ENCODE results near the gene HSPB7.

The HSPB7 gene

DNA sequence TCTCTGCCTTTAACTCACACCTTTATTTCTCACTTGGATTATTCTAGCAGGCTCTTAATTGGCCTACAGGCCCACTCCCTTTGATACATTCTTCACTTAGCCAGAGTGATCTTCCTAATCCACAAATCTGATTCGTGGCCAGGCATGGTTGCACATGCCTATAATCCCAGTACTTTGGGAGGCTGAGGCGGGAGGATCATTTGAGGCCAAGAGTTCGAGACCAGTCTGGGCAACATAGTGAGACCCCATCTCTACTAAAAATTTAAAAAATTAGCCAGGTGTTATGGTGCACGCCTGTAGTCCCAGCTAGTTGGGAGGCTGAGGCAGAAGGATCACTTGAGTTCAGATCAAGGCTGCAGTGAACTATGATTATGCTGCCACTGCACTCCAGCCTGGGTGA lies 44.1 kb downstream of the HSPB7 start:
- no peak for DNase-seq

DNA sequence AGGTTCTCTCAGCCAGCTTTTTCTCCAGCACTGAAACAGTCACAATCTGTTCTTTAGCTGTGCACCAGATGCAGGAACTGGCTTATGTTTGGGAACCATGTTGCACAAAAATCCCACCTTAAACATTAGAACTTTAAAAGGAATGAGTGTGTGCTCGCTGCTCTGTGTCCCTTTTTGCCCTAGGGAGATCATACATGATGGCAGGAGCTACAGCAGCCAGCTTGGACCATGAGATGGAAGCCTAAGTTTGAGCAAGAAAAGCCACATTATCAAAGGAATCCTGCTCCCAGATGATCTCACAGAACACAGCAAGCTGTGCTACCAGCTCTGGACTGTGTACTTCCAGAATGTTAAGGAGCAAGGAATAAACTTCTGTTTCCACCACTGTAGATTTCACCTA lies 45.4 kb downstream of the HSPB7 start:
- no peak for DNase-seq

DNA sequence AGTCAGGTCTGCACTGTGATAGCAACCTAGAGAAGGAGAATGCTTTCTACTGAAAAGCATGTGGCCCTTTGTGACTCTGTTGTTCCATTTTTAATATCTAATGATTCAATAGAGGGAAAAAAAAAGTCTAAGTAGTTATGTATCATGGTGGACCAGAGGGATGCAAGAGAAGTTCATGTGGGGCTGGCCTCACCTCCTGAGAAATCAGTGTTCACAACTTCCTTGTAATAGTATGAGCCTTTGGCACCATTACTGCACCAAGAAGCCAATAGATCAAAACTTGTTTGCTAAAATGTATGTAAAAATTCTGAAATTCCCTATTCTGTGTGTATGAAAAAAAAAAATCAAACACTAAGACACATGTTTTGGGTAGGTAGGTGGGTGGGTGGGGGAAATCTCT lies 46.9 kb downstream of the HSPB7 start:
- no peak for DNase-seq

DNA sequence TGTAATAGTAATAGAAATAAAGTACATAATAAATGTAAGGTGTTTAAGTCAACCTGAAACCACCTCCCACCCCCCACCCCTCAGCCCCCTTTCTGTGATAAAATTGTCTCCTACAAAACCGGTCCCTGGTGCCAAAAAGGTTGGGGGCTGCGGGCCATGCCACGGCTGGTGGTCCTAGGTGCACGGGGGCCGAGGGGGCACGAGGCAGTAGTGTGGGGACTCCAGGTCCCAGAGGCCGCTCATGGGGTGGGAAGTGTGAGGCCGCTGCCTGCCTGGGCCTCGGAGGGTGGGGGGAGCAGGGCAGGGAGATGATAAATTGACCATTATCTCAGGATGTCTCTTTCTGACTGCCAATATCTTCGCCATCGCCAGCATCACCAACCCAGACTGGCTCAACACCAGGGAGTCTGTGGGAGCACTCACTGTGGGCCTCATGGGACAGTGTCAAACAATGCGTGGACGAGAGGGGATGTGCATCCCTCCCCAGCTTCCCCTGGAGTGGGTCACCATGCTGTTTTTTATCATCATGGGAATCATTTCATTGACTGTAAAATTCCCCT lies 48.4 kb downstream of the HSPB7 start:
- DNase-seq: no peak

DNA sequence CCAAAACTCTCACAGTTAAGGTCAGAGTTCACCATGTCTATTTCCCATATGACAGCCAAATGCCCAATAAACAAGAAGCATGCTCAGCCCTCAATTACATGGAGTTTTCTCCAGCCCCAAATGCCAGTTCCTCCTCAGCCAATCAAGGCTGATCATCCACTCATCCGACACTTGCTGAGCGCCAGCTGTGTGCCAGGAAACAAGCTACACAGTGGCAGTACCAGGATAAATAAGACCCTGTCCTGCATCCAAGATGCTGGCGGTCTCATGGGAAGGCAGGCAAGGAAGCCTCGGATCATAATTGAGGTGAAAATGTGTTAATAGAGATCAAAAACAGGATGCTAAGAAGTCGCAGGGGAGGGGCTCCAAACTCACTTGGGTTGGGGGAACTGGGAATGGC lies 49.7 kb downstream of the HSPB7 start:
- DNase-seq: no peak

DNA sequence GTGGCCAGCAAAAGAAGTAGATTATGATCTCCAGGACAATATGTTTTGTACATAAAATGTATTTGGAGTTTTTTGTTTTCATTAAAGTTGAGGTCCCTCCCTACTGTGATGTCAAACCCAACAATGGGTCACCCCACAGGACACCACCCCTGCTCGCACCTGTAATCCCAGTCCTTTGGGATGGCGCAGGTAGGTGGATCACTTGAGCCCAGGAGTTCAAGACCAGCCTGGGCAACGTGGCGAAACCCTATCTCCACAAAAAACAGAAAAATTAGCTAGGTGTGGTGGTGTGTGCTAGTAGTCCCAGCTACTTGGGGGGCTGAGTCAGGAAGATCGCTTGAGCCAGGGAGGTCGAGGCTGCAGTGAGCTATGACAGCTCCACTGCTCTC lies 50.9 kb downstream of the HSPB7 start:
- no peak for DNase-seq

DNA sequence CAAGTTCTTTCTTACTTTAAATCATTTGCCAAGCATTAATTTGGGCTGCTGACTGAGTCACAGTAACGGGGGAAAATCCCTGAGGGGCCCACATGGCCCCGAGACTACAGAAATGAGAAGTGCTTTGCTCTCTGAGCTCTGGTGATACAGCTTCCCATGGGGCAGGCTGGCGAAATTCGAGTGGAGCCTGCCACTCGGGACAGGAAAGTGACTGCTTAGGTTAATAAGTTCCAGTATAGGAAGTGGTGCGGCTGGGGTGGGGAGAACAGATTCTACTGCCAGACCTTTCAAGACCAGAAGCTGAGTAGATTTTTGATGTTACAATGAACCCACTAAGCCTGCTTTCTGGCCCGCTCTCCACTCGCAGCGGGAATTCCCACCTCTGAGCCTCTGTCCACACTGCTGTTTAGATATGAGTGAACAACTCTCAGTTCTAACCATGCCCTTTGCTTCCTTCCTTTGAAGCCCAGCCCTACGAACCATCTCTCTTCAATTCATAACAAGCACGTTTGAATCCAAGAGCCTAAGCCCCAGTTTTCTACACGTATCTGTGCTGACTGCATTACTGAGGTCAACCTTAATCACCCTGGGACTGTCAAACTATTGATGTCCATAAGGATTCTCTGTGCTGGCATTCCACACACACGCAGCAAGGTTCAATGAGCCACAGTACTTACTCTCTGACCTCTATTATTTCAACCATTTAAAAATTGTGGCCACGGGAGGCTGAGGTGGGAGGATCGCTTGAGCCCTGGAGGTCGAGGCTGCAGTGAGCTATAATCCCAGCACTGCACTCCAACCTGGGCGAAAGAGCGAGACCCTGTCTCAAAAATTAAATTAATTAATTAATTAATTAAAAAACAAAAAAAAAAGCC lies 51.5 kb downstream of the HSPB7 start:
- DNase-seq: no peak

DNA sequence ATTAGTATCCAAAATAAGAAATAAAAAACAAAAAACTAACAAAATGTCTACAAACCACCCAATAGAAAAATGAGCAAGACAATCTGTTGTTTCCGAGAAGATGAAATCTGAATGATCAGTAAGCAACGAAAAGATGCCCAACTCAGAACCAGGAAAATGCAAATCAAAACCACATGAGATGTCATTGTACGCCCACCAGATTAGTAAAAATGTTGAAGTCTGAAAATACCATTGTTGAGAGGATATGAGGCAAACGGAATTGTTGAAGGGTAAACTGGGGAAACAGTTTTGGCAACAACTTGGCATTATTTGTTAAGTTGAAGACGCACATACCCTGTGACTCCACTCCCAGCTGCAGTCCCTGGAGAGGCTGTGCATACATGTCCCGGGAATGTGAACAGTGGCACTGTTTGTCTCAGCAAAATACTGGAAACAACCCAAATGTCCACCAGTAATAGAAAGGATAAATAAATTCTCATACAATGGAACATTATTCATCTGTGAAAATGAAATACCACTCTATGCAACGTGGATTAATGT lies 52.5 kb downstream of the HSPB7 start:
- DNase-seq: no peak

Data from NCI-H510A treated with DMSO at 0.1 percent for 48 hours (cell line).